H1 (cell line): ENCODE results near the gene OTUB1. TPM values are rescaled to one million over a fixed set of nuclear protein-coding genes. Genes with fewer than 3 reads are reported as not detected.
A peak's percentile ranks its signal among the peaks of the same experiment; 100 is the strongest.

Experiments
- CTCF ChIA-PET: fragments of 300-600 bp; sonication (Branson Sonifier 250); formaldehyde crosslinking; loops from one replicate; lab custom pipeline; 2021; ENCODE audit not compliant: partially characterized antibody; lab: Charles Lee
- POLR2A ChIA-PET: fragments of 300-600 bp; sonication (Branson Sonifier 250); formaldehyde crosslinking; loops from one replicate; lab custom pipeline; 2021; ENCODE audit warnings: inconsistent platforms; ENCODE audit not compliant: partially characterized antibody; lab: Charles Lee
- DNase-seq, 2 experiments: peaks; one replicate each; pipeline versions ENCODE4 v3.0.0 to v3.0.0-alpha.2; 2010 to 2022; ENCODE audit warnings: low spot score in 2 of 2, low read depth in 1 of 2, mixed read lengths in 1 of 2
- FAIRE-seq: peaks from 2 replicates; lab custom pipeline; 2011; peaks lifted over from hg19 to GRCh38; lab: Jason Lieb, UNC
- H2AFZ ChIP-seq: 2 replicates; pipeline ENCODE4 v1.8.1; 2012; ENCODE audit warnings: low read length, inconsistent platforms
- H2AK5ac ChIP-seq: 2 replicates; pipeline ENCODE4 v1.6.1; 2013; ENCODE audit warnings: low read depth, low read length
- H2BK120ac ChIP-seq: replicated peaks from 2 replicates; pipeline ENCODE3; 2013; ENCODE audit warnings: low read depth, low read length, inconsistent platforms
- H2BK12ac ChIP-seq: 2 replicates; pipeline ENCODE4 v1.6.1; 2013; ENCODE audit warnings: low read depth, low read length
- H2BK15ac ChIP-seq: 2 replicates; pipeline ENCODE4 v1.6.1; 2013; ENCODE audit warnings: low read length
- H2BK20ac ChIP-seq: 2 replicates; pipeline ENCODE4 v1.6.1; 2013; ENCODE audit warnings: low read length
- H2BK5ac ChIP-seq: 2 replicates; pipeline ENCODE4 v1.6.1; 2013; ENCODE audit warnings: low read depth, low read length
- H3K14ac ChIP-seq: 2 replicates; pipeline ENCODE4 v1.6.1; 2013; ENCODE audit warnings: inconsistent platforms; ENCODE audit not compliant: insufficient read length
- H3K18ac ChIP-seq: 2 replicates; pipeline ENCODE4 v1.6.1; 2013; ENCODE audit warnings: low read length; ENCODE audit errors: extremely low read depth
- H3K23ac ChIP-seq: 2 replicates; pipeline ENCODE4 v1.6.1; 2013; ENCODE audit warnings: inconsistent platforms; ENCODE audit not compliant: insufficient read length
- H3K23me2 ChIP-seq: 2 replicates; pipeline ENCODE4 v1.6.1; 2013; ENCODE audit warnings: low read depth, low read length
- H3K27ac ChIP-seq: 2 replicates; pipeline ENCODE4 v1.6.1; 2011; ENCODE audit warnings: low read depth, low read length, inconsistent platforms
- H3K27me3 ChIP-seq, 4 experiments: replicated peaks in 1 of 4; 1 replicate in 1 of 4; 2 replicates in 3 of 4; pipeline versions ENCODE4 v1.6.1 to v1.8.1; 2011 to 2013; ENCODE audit warnings: low read length in 3 of 4, mild to moderate bottlenecking in 3 of 4, inconsistent platforms in 2 of 4, mixed read lengths in 2 of 4, moderate library complexity in 1 of 4; ENCODE audit not compliant: control insufficient read depth in 3 of 4, insufficient read depth in 3 of 4; ENCODE audit errors: extremely low read depth in 1 of 4
- H3K36me3 ChIP-seq, 4 experiments: 2 replicates each; pipeline versions ENCODE4 v1.6.1 to v1.8.1; 2011 to 2013; ENCODE audit warnings: mild to moderate bottlenecking in 4 of 4, low read length in 3 of 4, moderate library complexity in 2 of 4, control low read depth in 1 of 4, inconsistent platforms in 1 of 4; ENCODE audit not compliant: insufficient read depth in 4 of 4, control insufficient read depth in 2 of 4
- H3K4ac ChIP-seq: replicated peaks from 2 replicates; pipeline ENCODE3; 2013; ENCODE audit warnings: low read length, low read depth, mixed read lengths, inconsistent platforms; ENCODE audit not compliant: insufficient read length
- H3K4me1 ChIP-seq, 4 experiments: replicated peaks in 1 of 4; 1 replicate in 1 of 4; 2 replicates in 3 of 4; pipeline versions ENCODE4 v1.6.1 to v1.8.1; 2011 to 2013; ENCODE audit warnings: low read length in 3 of 4, inconsistent platforms in 2 of 4, mixed read lengths in 1 of 4; ENCODE audit not compliant: insufficient read depth in 4 of 4, control insufficient read depth in 3 of 4
- H3K4me2 ChIP-seq, 2 experiments: 2 replicates each; pipeline versions ENCODE4 v1.6.1 to v1.8.1; 2011 to 2013; ENCODE audit warnings: low read depth in 2 of 2, low read length in 2 of 2, control low read depth in 1 of 2, inconsistent platforms in 1 of 2, mild to moderate bottlenecking in 1 of 2; ENCODE audit not compliant: insufficient read depth in 1 of 2
- H3K4me3 ChIP-seq, 4 experiments: fragments of 200-600, 300-600 bp in 1 of 4; sonication (generic), shearing (Covaris generic), sonication (Bioruptor Twin) in 1 of 4; 2 replicates each; pipeline versions ENCODE4 v1.5.1 to v1.8.1; 2011 to 2016; ENCODE audit warnings: low read length in 4 of 4, low read depth in 3 of 4, control low read depth in 2 of 4, inconsistent platforms in 2 of 4, mild to moderate bottlenecking in 2 of 4, mixed read lengths in 1 of 4, moderate library complexity in 1 of 4; ENCODE audit not compliant: insufficient read depth in 2 of 4; ENCODE audit errors: extremely low read depth in 1 of 4
- H3K56ac ChIP-seq: replicated peaks from 2 replicates; pipeline ENCODE3; 2013; ENCODE audit warnings: low read depth, mild to moderate bottlenecking, mixed read lengths, low read length, inconsistent platforms; ENCODE audit not compliant: insufficient read length
- H3K79me1 ChIP-seq: 2 replicates; pipeline ENCODE4 v1.6.1; 2013; ENCODE audit warnings: low read depth, low read length, control low read depth
- H3K79me2 ChIP-seq, 2 experiments: 2 replicates each; pipeline versions ENCODE4 v1.6.1 to v1.8.1; 2012 to 2013; ENCODE audit warnings: low read length in 2 of 2, mild to moderate bottlenecking in 2 of 2, inconsistent platforms in 1 of 2; ENCODE audit not compliant: insufficient read depth in 2 of 2, control insufficient read depth in 1 of 2
- H3K9ac ChIP-seq, 4 experiments: replicated peaks in 1 of 4; 1 replicate in 1 of 4; 2 replicates in 3 of 4; pipeline versions ENCODE4 v1.6.1 to v1.8.1; 2011 to 2013; ENCODE audit warnings: low read depth in 3 of 4, low read length in 3 of 4, control low read depth in 2 of 4, mild to moderate bottlenecking in 2 of 4, moderate library complexity in 2 of 4, inconsistent platforms in 1 of 4; ENCODE audit errors: extremely low read depth in 1 of 4
- H3K9me3 ChIP-seq, 2 experiments: 2 replicates each; pipeline versions ENCODE4 v1.6.1 to v1.8.1; 2012 to 2013; ENCODE audit warnings: mild to moderate bottlenecking in 2 of 2, moderate library complexity in 2 of 2, control low read depth in 1 of 2, inconsistent platforms in 1 of 2, low read depth in 1 of 2, low read length in 1 of 2, mixed read lengths in 1 of 2; ENCODE audit not compliant: insufficient read depth in 2 of 2
- H4K20me1 ChIP-seq, 2 experiments: replicated peaks in 1 of 2; 2 replicates each; pipeline versions ENCODE3 to v1.8.1; 2011 to 2013; ENCODE audit warnings: inconsistent platforms in 2 of 2, low read length in 2 of 2, mild to moderate bottlenecking in 1 of 2; ENCODE audit not compliant: insufficient read depth in 2 of 2, control insufficient read depth in 1 of 2
- H4K5ac ChIP-seq: 2 replicates; pipeline ENCODE4 v1.6.1; 2013; ENCODE audit warnings: low read length, low read depth, mixed read lengths, inconsistent platforms; ENCODE audit not compliant: insufficient read length
- H4K8ac ChIP-seq: 2 replicates; pipeline ENCODE4 v1.8.0; 2013; ENCODE audit warnings: mild to moderate bottlenecking, moderate library complexity, low read length, inconsistent platforms; ENCODE audit not compliant: insufficient read depth; ENCODE audit errors: extremely low read depth
- H4K91ac ChIP-seq: replicated peaks from 2 replicates; pipeline ENCODE3; 2013; ENCODE audit warnings: low read length, mixed read lengths, inconsistent platforms; ENCODE audit not compliant: insufficient read length
- CREB1 ChIP-seq: IDR thresholded peaks from 2 replicates; pipeline ENCODE4 v1.6.1; 2012; ENCODE audit warnings: inconsistent platforms
- JUND ChIP-seq: IDR thresholded peaks from 2 replicates; pipeline ENCODE4 v1.6.1; 2011; ENCODE audit warnings: mild to moderate bottlenecking, improper control_type of control experiment, low read length
- KDM4A ChIP-seq: IDR thresholded peaks from one replicate; pipeline ENCODE4 v1.7.1; 2012; ENCODE audit warnings: low read depth, mild to moderate bottlenecking, moderate library complexity, low read length, inconsistent platforms; ENCODE audit not compliant: severe bottlenecking
- RFX5 ChIP-seq: IDR thresholded peaks from 2 replicates; pipeline ENCODE4 v1.6.1; 2011; ENCODE audit warnings: low read depth, low read length, improper control_type of control experiment, borderline replicate concordance
- TBP ChIP-seq: IDR thresholded peaks from 2 replicates; pipeline ENCODE4 v1.6.1; 2011; ENCODE audit warnings: low read depth, low read length, improper control_type of control experiment
- WGBS, 2 experiments: shearing (Covaris generic) in 1 of 2; methylation state at CpG; one replicate each; pipeline versions ENCODE4 v1.1.6 to v1.1.7; 2013 to 2015; ENCODE audit warnings: low lambda C conversion rate in 2 of 2, mixed read lengths in 2 of 2, inconsistent platforms in 1 of 2, low coverage in 1 of 2, missing lambda C conversion rate in 1 of 2; ENCODE audit not compliant: insufficient replicate concordance in 2 of 2, insufficient coverage in 1 of 2, insufficient read length in 1 of 2; ENCODE audit errors: extremely low coverage in 1 of 2, missing lambda C conversion rate in 1 of 2; 5-methylcytosine and 5-hydroxymethylcytosine counted together
- polyA plus RNA-seq, 7 experiments: library from polyadenylated mRNA; depleted of rRNA in 3 of 7; stranded (reverse) in 5 of 7; unstranded in 2 of 7; fragments of >200 nt in 5 of 7; fragments of 200-250 nt in 2 of 7; gene quantifications; 1 replicate in 5 of 7; 2 replicates in 1 of 7; 4 replicates in 1 of 7; pipeline versions ENCODE4 v1.2.1 to v1.2.3, GENCODE V29; 2011 to 2013; ENCODE audit warnings: missing spikeins in 2 of 7, mixed read lengths in 2 of 7
- total RNA-seq: library from RNA; stranded (reverse); fragmentation: NEBNext Ultra II Directional; extraction: Animal tissue kit (Norgen Biotek cat#: 25700); gene quantifications from 2 replicates; pipeline ENCODE4 v1.2.1, GENCODE V29; 2021

Gene OTUB1
- total and polyA plus RNA-seq, 2 of the 8 experiments (the other 6 are each of a cell fraction or from before 2014, with no cell fraction given): 110 to 274 TPM

DNA sequence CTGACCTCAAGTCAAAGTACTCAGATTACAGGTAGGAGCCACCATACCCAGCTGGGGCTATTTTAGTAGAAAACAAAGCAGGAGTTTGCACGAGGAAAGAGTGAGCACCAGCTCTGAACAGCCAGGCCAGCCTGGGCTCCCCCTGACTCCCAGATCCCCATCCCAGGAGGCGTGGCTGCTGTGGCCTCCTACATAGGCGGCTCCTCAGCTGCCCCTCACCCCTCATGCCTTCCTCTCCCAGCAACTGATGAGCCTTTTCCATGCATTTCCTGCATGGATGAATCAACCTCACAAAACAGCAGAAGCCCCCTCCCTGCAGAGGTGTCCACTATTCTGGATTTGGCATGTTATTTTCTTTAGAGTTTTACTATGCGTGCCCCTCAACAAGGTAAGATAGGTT, 39.0 kb downstream of the OTUB1 start:
- Histone ChIP-seq H3K4me1 (peaks cover 15 to 63% (median 53%) of the 10 kb centered on the region in 4 experiments), H2BK15ac (no peak overlapping the region), H3K4ac (no peak overlapping the region), H4K8ac (no peak overlapping the region), H3K79me1 (no peaks in the 10 kb centered on the region; the same call in 1 of the 2 replicates), H3K56ac (no peak overlapping the region), H3K27me3 (peaks cover 2 to 19% (median 17%) of the 10 kb centered on the region in 4 experiments; a peak in 6 of 7 replicates), H2AK5ac (0 out of 2 replicates have a peak overlapping the region, but pooled peaks have one; percentile 28), H2BK12ac (no peak overlapping the region), H3K4me2 (peak overlapping the region; percentile 9 to 15; a peak in 2 of 4 replicates), H2BK120ac (peak overlapping the region; percentile 84), H4K91ac (peak overlapping the region; percentile 4)
- WGBS, 2 experiments: 22% methylated on average over 4 of the region's 4 CpGs; no CpG with 5 or more reads in 1 of the 2 experiments
- peak in 1 of 2 experiments; percentile 77 for DNase-seq
- FAIRE-seq: no peak
- CTCF ChIA-PET: interaction anchor here (0.7 to 21.2 kb wide), 16 partner anchors 9 to 275 kb away, joined by 3 to 291 read pairs (median 4); partner anchors contain the start of gene CATSPERZ
- TF ChIP-seq CREB1: peak; percentile 48
- 0 out of 2 replicates have a peak, but pooled peaks have one; percentile 24 for TF ChIP-seq JUND
- TF ChIP-seq TBP: peak; percentile 37; the same call in 1 of the 2 replicates
- TF ChIP-seq KDM4A: no peak
- peak; percentile 84 for TF ChIP-seq RFX5
- TF ChIP-seq, all 59 proteins: peak for 4
- POLR2A ChIA-PET: interaction anchor here (0.9 to 3.9 kb wide), 9 partner anchors 9 to 142 kb away, joined by 3 to 12 read pairs (median 6); partner anchors contain the start of gene FLRT1
- Histone ChIP-seq H3K79me2 (no peaks in the 10 kb centered on the region), H2AFZ (no peak overlapping the region), H4K5ac (no peak overlapping the region), H3K36me3 (no peaks in the 10 kb centered on the region), H3K18ac (peak overlapping the region; percentile 75), H3K9me3 (no peaks in the 10 kb centered on the region), H3K14ac (no peak overlapping the region), H3K27ac (no peak overlapping the region), H3K23me2 (no peaks in the 10 kb centered on the region; the same call in 1 of the 2 replicates), H3K23ac (no peak overlapping the region), H4K20me1 (peaks cover 0 to 3% of the 10 kb centered on the region in 2 experiments), H2BK5ac (peak overlapping the region; percentile 95; the same call in 1 of the 2 replicates), H2BK20ac (peak overlapping the region; percentile 61; the same call in 1 of the 2 replicates), H3K4me3 (no peak overlapping the region), H3K9ac (no peak overlapping the region)
